GM18519 (cell line): ENCODE data around the gene DUSP2.

Source experiments
- ATAC-seq: cut with Tn5 transposase; IDR thresholded peaks from one replicate; pipeline ENCODE4 v1.9.1; 2021; ENCODE audit warnings: mild to moderate bottlenecking, moderate library complexity; ENCODE audit not compliant: unreplicated experiment, low FRiP score

The DUSP2 gene, protein sequence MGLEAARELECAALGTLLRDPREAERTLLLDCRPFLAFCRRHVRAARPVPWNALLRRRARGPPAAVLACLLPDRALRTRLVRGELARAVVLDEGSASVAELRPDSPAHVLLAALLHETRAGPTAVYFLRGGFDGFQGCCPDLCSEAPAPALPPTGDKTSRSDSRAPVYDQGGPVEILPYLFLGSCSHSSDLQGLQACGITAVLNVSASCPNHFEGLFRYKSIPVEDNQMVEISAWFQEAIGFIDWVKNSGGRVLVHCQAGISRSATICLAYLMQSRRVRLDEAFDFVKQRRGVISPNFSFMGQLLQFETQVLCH

DNA sequence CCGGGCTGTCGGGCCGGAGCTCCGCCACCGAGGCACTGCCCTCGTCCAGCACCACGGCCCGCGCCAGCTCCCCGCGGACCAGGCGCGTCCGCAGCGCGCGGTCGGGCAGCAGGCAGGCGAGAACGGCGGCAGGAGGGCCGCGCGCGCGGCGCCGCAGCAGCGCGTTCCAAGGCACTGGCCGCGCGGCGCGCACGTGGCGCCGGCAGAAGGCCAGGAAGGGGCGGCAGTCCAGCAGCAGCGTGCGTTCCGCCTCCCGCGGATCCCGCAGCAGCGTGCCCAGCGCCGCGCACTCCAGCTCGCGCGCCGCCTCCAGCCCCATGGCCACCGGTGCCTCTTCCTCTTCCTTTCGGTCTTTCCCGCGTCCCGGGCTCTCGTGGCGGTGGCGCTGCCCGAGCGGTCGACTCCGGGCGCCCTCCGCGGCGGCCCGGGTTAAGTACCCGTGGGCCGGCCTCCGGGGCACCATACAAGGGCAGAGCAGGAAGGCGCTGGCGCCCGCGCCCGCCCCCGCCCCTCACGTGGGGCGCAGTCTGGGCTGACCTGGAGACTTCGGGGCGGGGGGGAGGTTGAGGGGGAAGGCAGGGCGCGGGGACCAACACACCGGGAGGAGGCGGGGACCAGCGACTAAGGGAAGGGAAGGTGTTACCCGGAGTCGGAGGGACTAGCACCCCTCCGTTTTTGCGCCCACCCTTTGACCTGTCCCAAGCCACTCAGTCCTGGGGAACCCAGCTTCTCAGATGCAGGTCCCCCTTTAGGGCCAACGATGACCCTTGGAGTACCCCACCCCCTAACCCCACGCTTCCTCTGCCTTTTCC is at the start of gene DUSP2:
DUSP2 (minus strand) TSS at position 405 of the 812 bp plus-strand sequence; CDS start at position 319, 86 bp downstream.
- ATAC-seq, result peak; percentile 34

DNA sequence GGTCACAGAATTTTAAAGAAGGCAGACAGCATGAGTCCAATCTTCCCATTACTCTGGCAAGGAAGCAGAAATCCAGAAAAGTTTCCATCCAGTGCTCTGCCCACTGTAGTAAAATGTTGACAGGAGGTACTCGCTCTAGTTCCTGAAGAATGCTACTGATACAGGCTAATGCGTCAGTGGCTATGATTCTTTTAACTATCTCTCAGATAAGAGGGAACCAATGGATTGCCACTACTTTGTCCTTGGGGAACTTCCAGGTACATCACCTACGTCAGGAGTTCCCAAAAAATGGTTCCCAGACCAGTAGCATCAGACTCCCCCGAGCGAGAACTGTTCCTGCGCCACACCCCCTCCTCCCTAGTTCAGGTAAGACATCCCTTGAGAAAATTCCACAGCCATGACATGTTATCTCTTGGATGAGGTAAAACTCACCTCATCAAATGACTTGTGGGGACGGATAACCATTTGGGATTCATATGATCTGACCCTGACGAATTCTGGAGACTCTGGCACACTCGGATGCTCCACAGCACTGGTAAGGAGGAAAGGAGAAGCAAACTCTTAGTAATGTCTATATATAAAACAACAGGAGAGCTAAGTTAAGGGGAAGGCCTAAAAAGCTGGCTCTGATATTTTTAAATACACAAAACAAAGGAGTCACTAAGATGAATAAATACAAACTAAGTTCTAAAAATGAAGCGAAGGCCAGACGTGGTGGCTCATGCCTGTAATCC is 46.9 kb upstream of the DUSP2 start:
- ATAC-seq, result no peak

DNA sequence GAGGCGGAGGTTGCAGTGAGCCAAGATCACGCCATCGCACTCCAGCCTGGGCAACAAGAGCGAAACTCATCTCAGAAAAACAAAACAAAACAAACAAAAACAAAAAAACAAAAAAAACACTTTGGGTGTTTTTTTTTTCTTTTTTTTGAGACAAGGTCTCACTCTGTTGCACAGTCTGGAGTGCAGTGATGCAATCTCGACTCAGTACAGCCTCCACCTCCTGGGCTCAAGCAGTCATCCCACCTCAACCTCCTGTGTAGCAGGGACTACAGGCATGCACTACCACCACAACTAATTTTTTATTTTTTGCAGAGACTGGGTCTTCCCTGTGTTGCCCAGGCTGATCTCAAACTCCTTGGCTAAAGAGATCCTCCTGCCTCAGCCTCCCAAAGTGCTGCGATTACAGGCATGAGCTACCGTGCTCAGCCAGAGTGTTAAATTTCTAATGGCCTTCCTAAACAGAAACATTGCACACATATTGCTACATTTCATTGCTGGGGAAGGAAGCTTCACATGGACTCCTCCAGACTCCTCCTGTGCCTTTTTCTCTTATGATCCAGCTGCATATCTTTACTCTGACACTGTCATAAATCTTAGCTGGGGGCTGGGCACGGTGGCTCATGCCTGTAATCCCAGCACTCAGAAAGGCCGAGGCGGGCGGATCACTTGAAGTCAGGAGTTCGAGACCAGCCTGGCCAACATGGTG is 43.7 kb upstream of the DUSP2 start:
- no peak for ATAC-seq

DNA sequence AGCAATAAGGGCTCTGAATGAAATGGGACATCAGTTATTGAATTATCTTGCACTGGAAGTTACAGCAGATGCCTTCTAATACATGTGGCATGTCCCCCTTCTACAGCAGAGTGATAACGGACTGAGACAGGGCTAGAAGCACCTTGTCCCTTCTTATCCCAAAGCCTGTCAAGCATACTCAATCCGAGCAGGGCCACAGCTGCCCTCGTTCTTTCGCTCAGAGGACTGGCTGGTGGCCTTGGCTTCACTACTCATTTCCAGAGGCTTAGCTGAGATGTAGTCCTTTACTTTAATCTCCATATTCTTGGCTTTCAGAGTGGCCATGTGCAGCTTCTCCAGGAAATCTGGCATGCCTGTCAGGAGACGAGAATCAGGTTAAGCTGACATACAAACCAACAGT is 41.3 kb upstream of the DUSP2 start:
- ATAC-seq, result no peak

DNA sequence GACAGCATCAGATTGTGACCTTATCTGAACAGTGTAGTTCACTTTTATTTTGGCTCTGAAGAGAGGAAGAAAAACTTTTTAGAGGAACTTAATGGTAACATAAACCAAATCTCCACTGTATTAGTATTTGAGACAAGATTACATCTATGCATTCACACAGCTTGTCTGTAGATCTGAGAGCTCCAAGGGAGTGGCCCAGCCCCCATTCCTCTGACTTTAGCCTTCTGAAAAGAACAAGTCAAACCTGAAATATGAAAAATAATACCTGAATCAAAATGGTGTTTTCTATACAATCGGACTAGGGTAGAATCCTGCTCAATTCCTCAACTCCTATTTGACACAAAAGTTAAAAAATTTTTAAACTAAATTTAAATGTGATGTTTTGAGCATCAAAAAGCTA is 40.3 kb upstream of the DUSP2 start:
- ATAC-seq, result no peak

DNA sequence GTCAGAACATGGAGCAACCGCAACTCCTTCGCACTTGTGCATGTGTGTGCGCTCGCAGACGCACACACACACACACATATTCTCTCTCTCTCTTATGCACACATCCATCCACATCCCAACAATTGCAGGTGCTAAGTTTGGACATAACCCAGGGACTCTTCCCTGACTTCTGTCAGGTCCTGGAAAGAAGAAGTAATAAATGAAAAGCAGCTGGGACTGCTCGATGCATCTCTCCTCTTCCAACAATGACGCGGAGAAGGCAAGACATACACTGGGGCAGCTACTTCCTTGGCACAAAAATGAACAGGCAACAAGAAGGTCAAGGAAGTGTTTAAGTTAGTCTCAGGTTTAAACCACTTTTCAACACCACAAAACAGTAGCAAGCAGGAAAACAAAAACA is 39.7 kb upstream of the DUSP2 start:
- no peak for ATAC-seq

DNA sequence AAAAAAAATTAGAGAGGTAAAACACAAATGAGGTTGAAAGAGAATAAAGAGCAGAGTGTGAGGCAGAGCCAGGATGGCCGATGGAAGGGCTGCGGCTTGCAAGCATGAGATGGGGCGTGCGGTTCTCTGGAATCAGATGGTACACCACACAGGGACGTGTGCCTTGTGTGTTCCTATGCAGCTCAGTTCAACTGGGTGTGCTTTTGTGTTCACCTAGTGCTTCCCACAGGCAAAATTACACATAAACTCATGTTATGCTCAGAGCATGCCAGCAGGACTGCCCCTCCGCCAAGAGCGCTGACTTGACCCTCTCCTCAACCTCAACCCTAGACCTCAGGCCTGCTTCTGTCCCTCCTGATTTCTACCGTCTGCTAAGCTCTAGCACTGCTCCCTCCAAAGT is 38.9 kb upstream of the DUSP2 start:
- ATAC-seq, result no peak

DNA sequence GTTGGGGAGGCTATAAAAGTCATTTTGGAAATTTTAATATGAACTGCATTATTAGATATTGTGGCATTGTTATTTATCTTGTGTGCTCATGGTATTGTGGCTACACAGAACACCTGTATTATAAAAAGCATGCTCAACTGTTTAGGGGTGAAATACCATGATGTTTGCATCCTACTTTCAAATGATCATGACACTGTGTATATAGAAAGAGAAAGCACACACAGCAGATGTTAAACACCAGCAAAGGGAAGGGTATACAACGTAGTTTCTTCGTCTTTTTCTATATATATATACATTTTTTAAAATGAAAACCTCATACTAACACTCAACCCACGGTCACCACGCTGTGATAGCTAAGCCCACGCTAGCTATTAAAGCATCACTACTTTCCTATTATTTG is 36.3 kb upstream of the DUSP2 start:
- ATAC-seq, result no peak

DNA sequence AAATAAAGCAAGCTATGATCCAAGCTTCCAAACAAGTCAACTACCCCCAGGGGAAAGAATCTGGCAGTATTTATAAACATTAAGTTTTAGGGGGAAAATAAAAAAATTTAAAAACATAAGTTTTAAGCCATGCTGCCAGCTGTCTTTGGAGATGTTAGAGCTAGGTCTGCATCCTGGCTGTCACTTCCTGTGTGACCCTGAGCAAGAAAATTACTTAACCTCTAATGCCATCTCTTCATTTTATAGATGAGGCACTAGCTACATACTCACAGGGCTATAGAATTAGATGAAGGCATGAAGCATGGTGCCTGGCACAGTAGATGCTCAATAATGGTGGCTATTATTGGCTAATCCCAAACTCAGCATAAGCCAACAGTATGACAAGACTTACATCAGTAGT is 35.3 kb upstream of the DUSP2 start:
- no peak for ATAC-seq

DNA sequence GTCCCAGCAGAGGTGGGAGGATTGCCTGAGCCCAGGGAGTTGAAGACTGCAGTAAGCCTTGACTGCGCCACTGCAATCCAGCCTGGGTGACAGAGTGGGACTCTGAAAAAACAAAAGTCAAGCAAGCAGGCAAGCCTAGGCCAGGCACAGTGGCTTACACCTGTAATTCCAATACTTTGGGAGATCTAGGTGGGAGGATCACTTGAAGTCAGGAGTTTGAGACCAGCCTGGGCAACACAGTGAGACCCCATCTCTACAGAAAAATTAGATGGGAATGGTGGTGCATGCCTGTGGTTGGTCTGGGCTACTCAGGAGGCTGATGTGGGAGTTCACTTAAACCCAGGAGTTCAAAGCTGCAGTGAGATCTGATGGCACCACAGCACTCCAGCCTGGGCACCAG is 34.8 kb upstream of the DUSP2 start:
- no peak for ATAC-seq

DNA sequence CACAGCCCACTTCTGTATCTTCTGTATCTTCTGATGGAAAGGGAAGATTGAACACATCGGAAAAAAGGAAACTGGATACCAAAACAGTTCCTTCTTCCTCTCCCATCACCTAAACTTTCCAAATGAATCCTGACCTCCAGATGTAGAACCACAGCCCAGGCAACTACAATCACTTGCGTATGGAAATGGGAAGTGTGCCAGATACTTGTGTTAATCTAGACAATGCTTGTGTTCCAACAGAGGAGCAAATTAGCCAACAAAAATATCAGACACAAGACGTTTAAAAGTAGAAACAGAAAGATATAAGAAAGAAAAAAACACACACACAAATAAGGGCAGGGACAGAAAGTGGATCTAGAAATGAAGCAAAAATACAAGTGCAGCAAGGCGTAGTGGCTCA is 31.4 kb upstream of the DUSP2 start:
- no peak for ATAC-seq

DNA sequence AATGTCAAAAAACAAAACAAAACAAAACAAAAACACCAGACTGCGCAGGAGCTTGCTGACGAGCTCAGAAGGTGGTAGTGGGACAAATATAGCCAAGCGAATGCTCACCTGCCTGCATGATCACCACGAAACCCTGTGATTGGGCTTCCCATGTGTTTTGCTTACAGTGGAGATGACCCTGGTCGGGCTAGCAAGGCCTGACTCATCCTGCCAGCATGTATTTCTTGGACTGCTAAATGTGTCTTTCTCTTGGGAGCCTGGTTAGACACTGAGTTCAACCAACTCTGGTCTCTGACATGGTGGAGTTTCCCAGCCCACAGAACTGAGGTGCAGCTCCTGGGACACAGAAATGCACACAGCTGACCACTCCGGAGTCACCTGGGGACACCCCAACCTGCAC is 30.7 kb upstream of the DUSP2 start:
- no peak for ATAC-seq

DNA sequence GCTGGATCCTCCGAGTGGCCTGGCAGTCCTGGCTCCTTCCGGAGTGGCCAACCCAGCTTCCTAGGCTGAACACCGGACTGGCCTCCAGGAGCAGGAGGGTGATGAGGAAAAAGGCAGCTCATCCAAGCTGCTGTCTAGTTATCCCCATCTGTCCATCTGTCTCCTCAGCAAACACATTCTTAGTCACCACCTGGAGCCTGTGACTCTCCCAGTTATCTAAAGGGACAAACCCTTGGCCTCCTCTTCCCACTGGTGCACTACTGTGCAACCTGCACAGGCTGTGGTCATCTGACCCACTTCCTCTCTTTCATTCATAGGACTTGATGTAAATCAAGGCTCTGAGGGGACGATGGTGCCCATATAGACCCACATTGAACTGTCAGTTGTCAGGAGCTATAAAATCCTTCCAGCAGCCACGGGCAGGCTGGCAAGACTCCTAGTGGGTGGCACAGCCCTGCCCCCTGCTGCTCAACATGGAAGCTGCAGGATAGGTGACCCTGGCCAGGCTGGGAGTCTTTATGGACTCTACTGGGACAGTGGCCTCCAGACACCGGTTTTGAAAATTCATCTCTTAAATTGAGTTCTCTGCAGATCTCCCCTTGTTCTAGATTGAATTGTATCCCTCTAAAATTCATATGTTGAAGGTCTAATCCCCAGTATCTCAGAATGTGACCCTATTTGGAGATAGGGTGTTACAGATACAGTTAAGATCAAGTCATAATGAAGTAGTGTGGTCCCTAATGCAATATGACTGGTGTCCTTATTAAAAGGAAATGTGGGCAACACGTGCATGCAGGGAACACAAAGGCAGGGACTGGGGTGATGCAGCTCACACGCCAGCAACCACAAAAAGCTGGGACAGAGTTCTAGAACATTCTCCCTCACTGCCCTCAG is 29.3 kb upstream of the DUSP2 start:
- no peak for ATAC-seq

DNA sequence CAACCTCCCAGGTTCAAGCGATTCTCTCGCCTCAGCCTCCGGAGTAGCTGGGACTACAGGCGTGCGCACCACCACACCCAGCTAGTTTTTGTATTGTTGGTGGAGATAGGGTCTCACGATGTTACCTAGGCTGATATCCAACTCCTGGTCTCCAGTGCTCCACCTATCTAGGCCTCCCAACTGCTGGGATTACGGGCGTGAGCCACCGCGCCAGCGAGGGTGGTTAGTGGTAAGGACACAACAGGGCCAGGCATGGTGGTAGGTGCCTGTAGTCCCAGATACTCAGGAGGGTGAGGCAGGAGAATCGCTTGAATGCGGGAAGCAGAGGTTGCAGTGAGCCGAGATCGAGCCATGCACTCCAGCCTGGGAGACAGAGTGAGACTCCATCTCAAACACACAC is 26.6 kb upstream of the DUSP2 start:
- no peak for ATAC-seq

DNA sequence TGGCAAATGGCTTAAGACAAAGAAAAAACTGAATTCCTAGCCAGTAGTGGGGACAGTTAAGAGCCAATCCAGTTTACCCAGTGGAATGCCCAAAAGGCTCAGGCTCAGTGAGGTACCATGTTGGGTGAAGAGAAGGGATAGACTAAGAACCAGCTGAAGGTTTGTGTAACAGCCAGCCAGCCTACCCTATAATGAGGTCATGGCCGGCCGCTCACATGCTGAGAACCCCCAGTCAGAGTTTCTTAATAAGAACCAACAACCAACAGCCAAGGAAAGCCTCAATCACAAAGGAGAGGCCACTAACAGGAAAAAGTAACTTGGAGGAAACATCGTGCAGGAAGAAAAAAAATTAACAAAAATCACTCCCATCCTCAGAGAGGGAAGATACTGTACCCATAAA is 25.4 kb upstream of the DUSP2 start:
- no peak for ATAC-seq

DNA sequence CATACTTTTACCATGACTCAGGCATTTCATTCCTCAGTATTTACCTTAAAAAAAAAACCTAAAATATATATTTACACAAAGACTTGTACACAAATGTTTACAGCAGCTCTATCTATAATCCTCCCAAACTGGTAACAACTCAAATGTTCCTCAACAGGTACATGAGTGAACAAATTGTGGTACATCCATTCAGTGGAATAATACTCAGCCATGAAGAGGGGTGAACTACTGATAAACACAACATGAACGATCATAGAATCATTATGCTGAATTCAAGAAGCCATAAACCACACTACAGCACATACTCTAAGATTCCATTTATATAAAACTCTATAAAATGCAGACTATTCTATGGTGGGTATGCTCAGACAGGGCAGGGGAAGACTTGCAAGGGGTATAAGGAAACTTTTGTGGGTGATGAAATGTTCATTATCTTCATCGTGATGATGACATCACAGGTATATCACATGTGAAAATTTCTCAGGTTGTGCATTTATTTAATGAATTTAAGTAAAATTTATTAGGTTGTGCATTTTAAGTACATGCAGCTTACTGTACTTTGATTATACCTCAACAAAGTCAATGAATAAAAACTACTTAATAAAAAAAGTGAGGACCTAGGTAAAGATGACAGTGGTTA is 24.7 kb upstream of the DUSP2 start:
- no peak for ATAC-seq

DNA sequence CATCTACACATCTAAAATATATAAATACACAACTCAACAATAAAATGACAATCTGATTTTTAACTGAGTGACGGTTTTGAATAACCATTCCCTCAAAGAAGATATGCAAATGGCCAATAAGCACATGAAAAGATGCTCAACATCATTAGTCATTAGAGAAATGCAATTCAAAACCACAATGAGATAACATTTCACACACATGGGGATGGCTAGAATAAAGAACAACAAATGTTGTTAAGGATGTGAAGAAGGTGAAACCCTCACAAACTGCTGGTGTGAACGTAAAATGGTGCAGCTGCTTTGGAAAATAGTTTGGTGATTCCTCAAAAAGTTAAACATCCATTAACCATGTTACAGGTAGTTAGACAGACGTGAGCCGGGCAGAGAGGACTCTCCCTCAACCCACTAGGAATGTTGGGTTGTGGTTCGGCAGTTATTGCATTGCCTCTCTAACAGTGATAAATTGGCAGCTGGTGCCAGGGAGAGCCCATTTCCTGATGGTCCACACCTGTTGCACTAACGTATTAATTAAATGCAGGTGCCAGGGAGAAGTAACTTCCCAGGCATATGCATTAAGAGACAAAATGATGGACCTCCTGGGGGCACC is 22.3 kb upstream of the DUSP2 start:
- ATAC-seq, result no peak

DNA sequence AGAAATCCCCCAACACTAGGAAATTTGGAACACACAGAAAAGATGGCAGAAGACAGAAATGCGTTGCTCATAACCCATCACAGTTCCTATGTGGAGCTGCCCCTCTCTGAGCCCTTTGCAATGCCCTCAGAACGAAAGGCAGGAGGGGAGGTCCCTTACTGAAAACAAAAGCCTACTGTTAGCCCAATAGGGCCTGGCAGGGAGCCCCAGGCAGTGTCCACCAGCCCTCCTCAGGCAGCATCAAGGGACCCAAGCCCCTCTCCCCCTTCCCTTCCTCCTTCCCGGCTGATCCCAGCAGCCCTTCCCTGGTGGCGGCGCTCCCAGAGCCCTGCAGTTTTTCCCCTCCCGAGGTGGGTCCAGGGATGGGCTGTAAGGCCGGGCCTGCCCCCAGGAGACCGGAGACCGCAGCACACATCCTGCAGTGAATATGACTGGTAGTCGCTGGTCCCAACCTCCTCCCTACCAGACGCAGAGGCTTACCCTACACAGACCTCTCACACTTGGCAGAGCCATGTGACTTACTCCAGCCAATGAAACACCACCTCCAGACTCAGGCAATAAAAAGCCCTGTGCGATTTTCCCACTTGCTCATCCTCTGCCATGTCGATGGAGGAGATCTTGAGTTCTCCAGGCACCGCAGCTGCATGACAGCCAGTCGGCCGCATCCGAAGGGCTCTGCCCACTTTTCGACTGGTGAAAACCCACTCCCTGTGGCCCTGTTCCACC is 19.4 kb upstream of the DUSP2 start:
- ATAC-seq, result peak; percentile 52
